ENCODE measurements around the gene ADD3.

Gene ADD3

GRCh38 chr10:110105873-110106272 is 98.1 kb downstream of the ADD3 start:
- H3K27me3 ChIP-seq (ENCODE audit: insufficient read depth, low read length, poor library complexity), result no peaks in the 10 kb centered on the region
- no peak for ATAC-seq (ENCODE audit: insufficient read depth, low read depth)
- DNase-seq, result no peak
- H4K20me1 ChIP-seq (ENCODE audit: insufficient read depth, low read length), result no peaks in the 10 kb centered on the region
- H3K36me3 ChIP-seq (ENCODE audit: insufficient read depth, low read length), result peaks cover 36% of the 10 kb centered on the region
- H3K4me3 ChIP-seq (ENCODE audit: low read depth in 1 of 2, low read length in 2 of 2), result no peak overlapping the region
- H3K27ac ChIP-seq (ENCODE audit: low read length), result no peak overlapping the region
- TF ChIP-seq, protein P1, sequence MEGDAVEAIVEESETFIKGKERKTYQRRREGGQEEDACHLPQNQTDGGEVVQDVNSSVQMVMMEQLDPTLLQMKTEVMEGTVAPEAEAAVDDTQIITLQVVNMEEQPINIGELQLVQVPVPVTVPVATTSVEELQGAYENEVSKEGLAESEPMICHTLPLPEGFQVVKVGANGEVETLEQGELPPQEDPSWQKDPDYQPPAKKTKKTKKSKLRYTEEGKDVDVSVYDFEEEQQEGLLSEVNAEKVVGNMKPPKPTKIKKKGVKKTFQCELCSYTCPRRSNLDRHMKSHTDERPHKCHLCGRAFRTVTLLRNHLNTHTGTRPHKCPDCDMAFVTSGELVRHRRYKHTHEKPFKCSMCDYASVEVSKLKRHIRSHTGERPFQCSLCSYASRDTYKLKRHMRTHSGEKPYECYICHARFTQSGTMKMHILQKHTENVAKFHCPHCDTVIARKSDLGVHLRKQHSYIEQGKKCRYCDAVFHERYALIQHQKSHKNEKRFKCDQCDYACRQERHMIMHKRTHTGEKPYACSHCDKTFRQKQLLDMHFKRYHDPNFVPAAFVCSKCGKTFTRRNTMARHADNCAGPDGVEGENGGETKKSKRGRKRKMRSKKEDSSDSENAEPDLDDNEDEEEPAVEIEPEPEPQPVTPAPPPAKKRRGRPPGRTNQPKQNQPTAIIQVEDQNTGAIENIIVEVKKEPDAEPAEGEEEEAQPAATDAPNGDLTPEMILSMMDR (IDR thresholded peaks at IDR 0.05; ENCODE audit: borderline replicate concordance, extremely low read depth, low read length, poor library complexity, severe bottlenecking), result no peak
- no peak overlapping the region for H3K9ac ChIP-seq (ENCODE audit: low read depth, low read length)
- no peaks in the 10 kb centered on the region for H3K4me1 ChIP-seq (ENCODE audit: insufficient read depth, low read length)
- H3K9me3 ChIP-seq (ENCODE audit: insufficient read depth, low read length, severe bottlenecking), result no peaks in the 10 kb centered on the region
- H3K79me2 ChIP-seq (ENCODE audit: insufficient read depth, low read length), result 0 out of 2 replicates have a peak, but pooled peaks cover 3% of the 10 kb centered on the region
- no peak overlapping the region for H3K4me2 ChIP-seq (ENCODE audit: insufficient read depth, low read length)
- H2AFZ ChIP-seq (ENCODE audit: low read depth, low read length), result no peak overlapping the region

GRCh38 chr10:110107430-110107829 is 99.6 kb downstream of the ADD3 start:
- no peak for ATAC-seq (ENCODE audit: insufficient read depth, low read depth)
- DNase-seq, result no peak
- no peak for TF ChIP-seq EZH2 (IDR thresholded peaks at IDR 0.05; ENCODE audit: borderline replicate concordance, low read depth, low read length, severe bottlenecking)
- TF ChIP-seq, protein P1 (IDR thresholded peaks at IDR 0.05; ENCODE audit: borderline replicate concordance, extremely low read depth, low read length, poor library complexity, severe bottlenecking), result no peak
- Histone ChIP-seq H3K4me1 (ENCODE audit: insufficient read depth, low read length) (no peaks in the 10 kb centered on the region), H3K27ac (ENCODE audit: low read length) (no peak overlapping the region), H2AFZ (ENCODE audit: low read depth, low read length) (no peak overlapping the region), H3K27me3 (ENCODE audit: insufficient read depth, low read length, poor library complexity) (no peaks in the 10 kb centered on the region), H3K4me3 (ENCODE audit: low read depth in 1 of 2, low read length in 2 of 2) (no peak overlapping the region), H3K4me2 (ENCODE audit: insufficient read depth, low read length) (no peak overlapping the region), H4K20me1 (ENCODE audit: insufficient read depth, low read length) (no peaks in the 10 kb centered on the region), H3K9me3 (ENCODE audit: insufficient read depth, low read length, severe bottlenecking) (no peaks in the 10 kb centered on the region), H3K79me2 (ENCODE audit: insufficient read depth, low read length) (0 out of 2 replicates have a peak, but pooled peaks cover 3% of the 10 kb centered on the region), H3K9ac (ENCODE audit: low read depth, low read length) (no peak overlapping the region), H3K36me3 (ENCODE audit: insufficient read depth, low read length) (peaks cover 37% of the 10 kb centered on the region)

DNA sequence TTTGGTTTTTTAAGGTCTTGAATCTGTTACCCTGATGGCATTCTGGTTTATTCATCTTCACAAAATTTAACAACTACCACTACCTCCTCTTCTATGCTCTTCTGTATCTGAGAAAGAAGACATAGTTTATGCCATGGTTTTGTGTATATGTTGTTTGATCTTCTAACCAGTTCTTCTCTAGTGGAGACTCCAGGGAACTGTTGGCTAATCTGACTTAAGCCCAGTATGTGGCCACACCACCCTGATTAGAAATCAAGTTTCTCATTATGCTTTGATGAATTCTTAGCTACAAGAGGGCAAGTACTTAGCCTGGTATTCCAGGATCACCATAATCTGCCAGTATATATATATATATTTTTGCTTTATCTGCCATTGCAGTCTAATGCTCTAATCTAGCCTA is 100.1 kb downstream of the ADD3 start:
- Histone ChIP-seq H4K20me1 (ENCODE audit: insufficient read depth, low read length) (no peaks in the 10 kb centered on the region), H3K4me1 (ENCODE audit: insufficient read depth, low read length) (no peaks in the 10 kb centered on the region), H3K9me3 (ENCODE audit: insufficient read depth, low read length, severe bottlenecking) (no peaks in the 10 kb centered on the region), H3K9ac (ENCODE audit: low read depth, low read length) (no peak overlapping the region), H3K27me3 (ENCODE audit: insufficient read depth, low read length, poor library complexity) (no peaks in the 10 kb centered on the region), H3K79me2 (ENCODE audit: insufficient read depth, low read length) (0 out of 2 replicates have a peak, but pooled peaks cover 3% of the 10 kb centered on the region), H3K27ac (ENCODE audit: low read length) (no peak overlapping the region), H2AFZ (ENCODE audit: low read depth, low read length) (no peak overlapping the region), H3K4me3 (ENCODE audit: low read depth in 1 of 2, low read length in 2 of 2) (no peak overlapping the region), H3K4me2 (ENCODE audit: insufficient read depth, low read length) (no peak overlapping the region), H3K36me3 (ENCODE audit: insufficient read depth, low read length) (peaks cover 42% of the 10 kb centered on the region)
- DNase-seq (no peak), ATAC-seq (ENCODE audit: insufficient read depth, low read depth) (no peak)
- TF ChIP-seq EZH2 (IDR thresholded peaks at IDR 0.05; ENCODE audit: borderline replicate concordance, low read depth, low read length, severe bottlenecking), result no peak
- TF ChIP-seq, protein P1 (IDR thresholded peaks at IDR 0.05; ENCODE audit: borderline replicate concordance, extremely low read depth, low read length, poor library complexity, severe bottlenecking), result no peak

- no peak overlapping the region for H2AFZ ChIP-seq (ENCODE audit: low read depth, low read length)
- TF ChIP-seq, protein P1 (IDR thresholded peaks at IDR 0.05; ENCODE audit: borderline replicate concordance, extremely low read depth, low read length, poor library complexity, severe bottlenecking), result no peak
- TF ChIP-seq EZH2 (IDR thresholded peaks at IDR 0.05; ENCODE audit: borderline replicate concordance, low read depth, low read length, severe bottlenecking), result no peak
- H3K4me2 ChIP-seq (ENCODE audit: insufficient read depth, low read length), result no peak overlapping the region
- DNase-seq (no peak), ATAC-seq (ENCODE audit: insufficient read depth, low read depth) (no peak)
- H3K27me3 ChIP-seq (ENCODE audit: insufficient read depth, low read length, poor library complexity), result no peaks in the 10 kb centered on the region
- no peaks in the 10 kb centered on the region for H3K4me1 ChIP-seq (ENCODE audit: insufficient read depth, low read length)
- H3K4me3 ChIP-seq (ENCODE audit: low read depth in 1 of 2, low read length in 2 of 2), result no peak overlapping the region
- H4K20me1 ChIP-seq (ENCODE audit: insufficient read depth, low read length), result no peaks in the 10 kb centered on the region
- H3K9me3 ChIP-seq (ENCODE audit: insufficient read depth, low read length, severe bottlenecking), result no peaks in the 10 kb centered on the region
- H3K27ac ChIP-seq (ENCODE audit: low read length), result no peak overlapping the region
- peaks cover 47% of the 10 kb centered on the region for H3K36me3 ChIP-seq (ENCODE audit: insufficient read depth, low read length)
- no peak overlapping the region for H3K9ac ChIP-seq (ENCODE audit: low read depth, low read length)
- 0 out of 2 replicates have a peak, but pooled peaks cover 3% of the 10 kb centered on the region for H3K79me2 ChIP-seq (ENCODE audit: insufficient read depth, low read length)
Observed at GRCh38 chr10:110109511-110109910, 101.7 kb downstream of the ADD3 start.

Data from DND-41 (cell line).